Activated naive CD8-positive, alpha-beta T cell treated with anti-CD3 and anti-CD28 coated beads, Interleukin-2, amount 50 U/mL, for 24 hours (primary cell): ENCODE results near the gene TANC1.
A peak's percentile ranks its signal among the peaks of the same experiment; 100 is the strongest.

Experiments used
- ATAC-seq: fragments of 150-1000 bp; cut with Tn5 transposase; one replicate; pipeline ENCODE4 v1.10.0; 2021
- DNase-seq: peaks from one replicate; pipeline ENCODE4 v3.0.0; 2021
- H3K27ac Mint-ChIP-seq: one replicate; pipeline ENCODE4 v1.8.0; 2021; ENCODE audit warnings: mild to moderate bottlenecking, mixed read lengths
- H3K27me3 Mint-ChIP-seq: one replicate; pipeline ENCODE4 v1.8.0; 2021; ENCODE audit warnings: mixed read lengths
- H3K36me3 Mint-ChIP-seq: one replicate; pipeline ENCODE4 v1.8.0; 2021; ENCODE audit warnings: low read depth, mixed read lengths
- H3K4me1 Mint-ChIP-seq: one replicate; pipeline ENCODE4 v1.8.0; 2021; ENCODE audit warnings: mixed read lengths
- H3K4me3 Mint-ChIP-seq: one replicate; pipeline ENCODE4 v1.8.0; 2021; ENCODE audit warnings: mild to moderate bottlenecking, moderate library complexity, mixed read lengths
- H3K9me3 Mint-ChIP-seq: one replicate; pipeline ENCODE4 v1.8.0; 2021; ENCODE audit warnings: mixed read lengths

TANC1 gene

GRCh38 chr2:159123786-159124185, 155.3 kb downstream of the TANC1 start:
- no peak for DNase-seq
- no peaks in the 10 kb centered on the region for H3K27me3 Mint-ChIP-seq
- no peak overlapping the region for H3K27ac Mint-ChIP-seq
- H3K4me3 Mint-ChIP-seq: no peak overlapping the region
- no peaks in the 10 kb centered on the region for H3K36me3 Mint-ChIP-seq
- no peak for ATAC-seq
- H3K4me1 Mint-ChIP-seq: peaks cover 12% of the 10 kb centered on the region
- H3K9me3 Mint-ChIP-seq: no peaks in the 10 kb centered on the region

- no peak overlapping the region for H3K4me3 Mint-ChIP-seq
- DNase-seq: peak; percentile 27
Measured at GRCh38 chr2:159124441-159124911, 156.0 kb downstream of the TANC1 start.

GRCh38 chr2:159124931-159125467, 156.6 kb downstream of the TANC1 start:
- no peak overlapping the region for H3K4me3 Mint-ChIP-seq
- no peak for ATAC-seq
- no peak for DNase-seq
- no peaks in the 10 kb centered on the region for H3K36me3 Mint-ChIP-seq
- peak overlapping the region; percentile 24 for H3K27ac Mint-ChIP-seq
- no peaks in the 10 kb centered on the region for H3K9me3 Mint-ChIP-seq
- peaks cover 14% of the 10 kb centered on the region for H3K4me1 Mint-ChIP-seq
- H3K27me3 Mint-ChIP-seq: no peaks in the 10 kb centered on the region

More at GRCh38 chr2:159124441-159124911, 156.0 kb downstream of the TANC1 start:
- H3K27me3 Mint-ChIP-seq: no peaks in the 10 kb centered on the region
- H3K36me3 Mint-ChIP-seq: no peaks in the 10 kb centered on the region
- ATAC-seq: peak; percentile 75
- peaks cover 14% of the 10 kb centered on the region for H3K4me1 Mint-ChIP-seq
- H3K27ac Mint-ChIP-seq: peak overlapping the region; percentile 55
- no peaks in the 10 kb centered on the region for H3K9me3 Mint-ChIP-seq

- Mint-ChIP-seq H3K4me1 (peaks cover 14% of the 10 kb centered on the region), H3K27ac (no peak overlapping the region), H3K9me3 (no peaks in the 10 kb centered on the region), H3K4me3 (no peak overlapping the region), H3K27me3 (no peaks in the 10 kb centered on the region), H3K36me3 (no peaks in the 10 kb centered on the region)
- ATAC-seq: no peak
- DNase-seq: no peak
Measured at GRCh38 chr2:159125858-159126257, 157.4 kb downstream of the TANC1 start.

- Mint-ChIP-seq H3K4me3 (no peak overlapping the region), H3K27ac (no peak overlapping the region), H3K9me3 (no peaks in the 10 kb centered on the region), H3K27me3 (no peaks in the 10 kb centered on the region), H3K36me3 (no peaks in the 10 kb centered on the region), H3K4me1 (peaks cover 14% of the 10 kb centered on the region)
- ATAC-seq (no peak), DNase-seq (no peak)
Measured at GRCh38 chr2:159126432-159127022, 158.1 kb downstream of the TANC1 start.

- Mint-ChIP-seq H3K4me1 (peaks cover 15% of the 10 kb centered on the region), H3K9me3 (no peaks in the 10 kb centered on the region), H3K4me3 (no peak overlapping the region), H3K36me3 (no peaks in the 10 kb centered on the region), H3K27me3 (no peaks in the 10 kb centered on the region), H3K27ac (no peak overlapping the region)
- DNase-seq (no peak), ATAC-seq (no peak)
Measured at GRCh38 chr2:159128191-159128590, 159.8 kb downstream of the TANC1 start.

GRCh38 chr2:159129269-159129668, 160.8 kb downstream of the TANC1 start:
- Mint-ChIP-seq H3K27ac (no peak overlapping the region), H3K36me3 (no peaks in the 10 kb centered on the region), H3K4me1 (peaks cover 13% of the 10 kb centered on the region), H3K4me3 (no peak overlapping the region), H3K27me3 (no peaks in the 10 kb centered on the region), H3K9me3 (no peaks in the 10 kb centered on the region)
- ATAC-seq (no peak), DNase-seq (no peak)

- no peak for DNase-seq
- ATAC-seq: no peak
- Mint-ChIP-seq H3K27me3 (no peaks in the 10 kb centered on the region), H3K4me1 (peaks cover 7% of the 10 kb centered on the region), H3K36me3 (no peaks in the 10 kb centered on the region), H3K4me3 (no peak overlapping the region), H3K27ac (no peak overlapping the region), H3K9me3 (no peaks in the 10 kb centered on the region)
Measured at GRCh38 chr2:159129824-159130223, 161.4 kb downstream of the TANC1 start.

GRCh38 chr2:159130302-159130701, 161.9 kb downstream of the TANC1 start:
- H3K27ac Mint-ChIP-seq: no peak overlapping the region
- no peak overlapping the region for H3K4me3 Mint-ChIP-seq
- ATAC-seq: no peak
- DNase-seq: no peak
- peaks cover 3% of the 10 kb centered on the region for H3K4me1 Mint-ChIP-seq
- no peaks in the 10 kb centered on the region for H3K27me3 Mint-ChIP-seq
- no peaks in the 10 kb centered on the region for H3K36me3 Mint-ChIP-seq
- no peaks in the 10 kb centered on the region for H3K9me3 Mint-ChIP-seq

- Mint-ChIP-seq H3K27me3 (no peaks in the 10 kb centered on the region), H3K27ac (no peak overlapping the region), H3K9me3 (no peaks in the 10 kb centered on the region), H3K36me3 (no peaks in the 10 kb centered on the region), H3K4me1 (peaks cover 3% of the 10 kb centered on the region), H3K4me3 (no peak overlapping the region)
- DNase-seq (no peak), ATAC-seq (no peak)
Measured at GRCh38 chr2:159131267-159131913, 162.9 kb downstream of the TANC1 start.

GRCh38 chr2:159131914-159132281, 163.5 kb downstream of the TANC1 start:
- no peaks in the 10 kb centered on the region for H3K36me3 Mint-ChIP-seq
- H3K9me3 Mint-ChIP-seq: no peaks in the 10 kb centered on the region
- H3K27me3 Mint-ChIP-seq: no peaks in the 10 kb centered on the region
- no peak overlapping the region for H3K27ac Mint-ChIP-seq
- peaks cover 3% of the 10 kb centered on the region for H3K4me1 Mint-ChIP-seq
- DNase-seq: no peak
- H3K4me3 Mint-ChIP-seq: no peak overlapping the region
- no peak for ATAC-seq

- DNase-seq: no peak
- Mint-ChIP-seq H3K4me1 (peaks cover 3% of the 10 kb centered on the region), H3K9me3 (no peaks in the 10 kb centered on the region), H3K36me3 (no peaks in the 10 kb centered on the region), H3K27ac (no peak overlapping the region), H3K27me3 (no peaks in the 10 kb centered on the region), H3K4me3 (no peak overlapping the region)
- ATAC-seq: no peak
Measured at GRCh38 chr2:159133797-159134196, 165.4 kb downstream of the TANC1 start.

- no peak for ATAC-seq
Measured at GRCh38 chr2:159134979-159135378, 166.5 kb downstream of the TANC1 start.

GRCh38 chr2:159136391-159136790, 168.0 kb downstream of the TANC1 start:
- no peak overlapping the region for H3K4me3 Mint-ChIP-seq
- H3K4me1 Mint-ChIP-seq: peaks cover 1% of the 10 kb centered on the region
- H3K27me3 Mint-ChIP-seq: no peaks in the 10 kb centered on the region
- no peak for ATAC-seq
- no peaks in the 10 kb centered on the region for H3K9me3 Mint-ChIP-seq
- no peak overlapping the region for H3K27ac Mint-ChIP-seq
- H3K36me3 Mint-ChIP-seq: no peaks in the 10 kb centered on the region
- DNase-seq: no peak

More at GRCh38 chr2:159134979-159135378, 166.5 kb downstream of the TANC1 start:
- no peaks in the 10 kb centered on the region for H3K36me3 Mint-ChIP-seq
- H3K4me1 Mint-ChIP-seq: peaks cover 1% of the 10 kb centered on the region
- DNase-seq: no peak
- H3K27me3 Mint-ChIP-seq: no peaks in the 10 kb centered on the region
- no peak overlapping the region for H3K27ac Mint-ChIP-seq
- H3K9me3 Mint-ChIP-seq: no peaks in the 10 kb centered on the region
- H3K4me3 Mint-ChIP-seq: no peak overlapping the region

GRCh38 chr2:159137511-159138241, 169.2 kb downstream of the TANC1 start:
- DNase-seq (no peak), ATAC-seq (no peak)
- H3K36me3 Mint-ChIP-seq: no peaks in the 10 kb centered on the region
- no peaks in the 10 kb centered on the region for H3K9me3 Mint-ChIP-seq
- H3K4me1 Mint-ChIP-seq: no peaks in the 10 kb centered on the region
- H3K27me3 Mint-ChIP-seq: no peaks in the 10 kb centered on the region
- no peak overlapping the region for H3K4me3 Mint-ChIP-seq
- H3K27ac Mint-ChIP-seq: no peak overlapping the region
